A673 (cell line): ENCODE data around the gene GRID2. TPM values are rescaled to one million over a fixed set of nuclear protein-coding genes. Genes with fewer than 3 reads are reported as not detected.

Source experiments
- BruUV-seq: library from RNA; stranded (reverse); fragments of 400-500 nt; replicated peaks from 2 replicates; lab custom pipeline; 2021; lab: Mats Ljungman, UMichigan
- CTCF ChIA-PET: fragments of 300-600 bp; sonication (Branson Sonifier 250); formaldehyde crosslinking; loops from one replicate; lab custom pipeline; 2022; ENCODE audit warnings: antibody characterized with exemption; lab: Charles Lee
- POLR2A ChIA-PET: fragments of 300-600 bp; sonication (Branson Sonifier 250); formaldehyde crosslinking; loops from one replicate; lab custom pipeline; 2022; ENCODE audit warnings: antibody characterized with exemption; ENCODE audit not compliant: low non-redundant PET; lab: Charles Lee
- DNase-seq: peaks from one replicate; pipeline ENCODE4 v3.0.0-alpha.2; 2015; ENCODE audit warnings: low spot score
- H3K27ac ChIP-seq: fragments of 200-600 bp; sonication (generic); 2 replicates; pipeline ENCODE4 v1.5.1; 2016; ENCODE audit warnings: mixed run types, low read depth, mild to moderate bottlenecking, mixed read lengths, antibody characterized with exemption, low read length; ENCODE audit not compliant: poor library complexity, severe bottlenecking
- H3K27me3 ChIP-seq: fragments of 200-600 bp; sonication (generic); replicated peaks from 2 replicates; pipeline ENCODE4 v1.6.1; 2017; ENCODE audit warnings: mixed run types, low read depth, mild to moderate bottlenecking, mixed read lengths, antibody characterized with exemption, low read length; ENCODE audit not compliant: insufficient read depth, poor library complexity
- H3K36me3 ChIP-seq: fragments of 200-600 bp; sonication (generic); 2 replicates; pipeline ENCODE4 v1.6.1; 2016; ENCODE audit warnings: mixed run types, mild to moderate bottlenecking, mixed read lengths, antibody characterized with exemption, low read length; ENCODE audit not compliant: insufficient read depth, poor library complexity, severe bottlenecking
- H3K4me1 ChIP-seq: fragments of 200-600 bp; sonication (generic); 2 replicates; pipeline ENCODE4 v1.6.1; 2017; ENCODE audit warnings: mixed run types, mild to moderate bottlenecking, mixed read lengths, antibody characterized with exemption, low read length; ENCODE audit not compliant: insufficient read depth, poor library complexity, severe bottlenecking
- H3K4me3 ChIP-seq: fragments of 200-600 bp; sonication (generic); 2 replicates; pipeline ENCODE4 v1.5.1; 2016; ENCODE audit warnings: low read depth, mixed run types, mild to moderate bottlenecking, mixed read lengths, low read length; ENCODE audit not compliant: poor library complexity, severe bottlenecking
- H3K9me3 ChIP-seq: fragments of 200-600 bp; sonication (generic); 2 replicates; pipeline ENCODE4 v1.6.1; 2016; ENCODE audit warnings: mixed run types, low read depth, mild to moderate bottlenecking, mixed read lengths, antibody characterized with exemption, low read length; ENCODE audit not compliant: poor library complexity, severe bottlenecking
- EZH2 ChIP-seq: fragments of 200-600 bp; sonication (generic); IDR thresholded peaks from 2 replicates; pipeline ENCODE4 v1.6.1; 2017; ENCODE audit warnings: borderline replicate concordance, low read depth, mild to moderate bottlenecking, mixed read lengths, antibody characterized with exemption, low read length; ENCODE audit not compliant: poor library complexity, severe bottlenecking
- intact Hi-C: fragments of 100-400 bp; cut with micrococcal nuclease; formaldehyde crosslinking; loops from one replicate; pipeline ENCODE4 v1.10.0; 2022; ENCODE audit not compliant: unreplicated experiment
- total RNA-seq: library from RNA; stranded (reverse); gene quantifications from 2 replicates; pipeline ENCODE4 v1.2.3, GENCODE V29; 2021
- TF ChIP-seq, protein P1 (sequence below): fragments of 300-800, 200-600 bp; sonication (generic); conservative IDR thresholded peaks from 2 replicates; pipeline ENCODE4 v1.5.1; 2017; ENCODE audit warnings: low read depth, mild to moderate bottlenecking, antibody characterized with exemption, low read length, moderate library complexity, mixed read lengths

Gene GRID2
- total RNA-seq, 1 experiment from 2014 or later: not detected

DNA sequence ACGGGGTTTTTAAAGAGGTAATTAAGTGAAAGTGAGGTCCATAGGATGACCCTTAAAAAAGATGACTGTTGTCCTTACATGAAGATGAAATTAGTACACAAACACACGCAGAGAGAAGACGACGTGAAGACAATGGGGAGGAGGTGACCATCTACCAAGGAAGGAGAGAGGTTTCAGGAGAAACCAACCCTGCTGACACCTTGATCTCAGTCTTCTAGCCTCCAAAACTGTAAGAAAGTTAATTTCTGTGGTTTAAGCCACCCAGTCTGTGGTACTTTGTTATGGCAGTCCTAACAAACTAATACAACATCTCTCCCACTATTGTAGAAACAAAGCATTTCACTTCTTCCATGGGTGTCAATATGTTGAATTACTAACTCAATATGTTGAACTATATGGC, 1385.2 kb downstream of the GRID2 start:
- Histone ChIP-seq H3K27me3 (no peaks in the 10 kb centered on the region), H3K4me3 (no peak overlapping the region), H3K36me3 (no peaks in the 10 kb centered on the region), H3K4me1 (no peaks in the 10 kb centered on the region), H3K9me3 (no peaks in the 10 kb centered on the region), H3K27ac (no peak overlapping the region)
- intact Hi-C loops: no loop called here
- BruUV-seq: no TSS peak
- ChIA-PET CTCF (no interaction called here), POLR2A (no interaction called here)
- DNase-seq: no peak
- no peak for TF ChIP-seq EZH2
- TF ChIP-seq, protein P1, sequence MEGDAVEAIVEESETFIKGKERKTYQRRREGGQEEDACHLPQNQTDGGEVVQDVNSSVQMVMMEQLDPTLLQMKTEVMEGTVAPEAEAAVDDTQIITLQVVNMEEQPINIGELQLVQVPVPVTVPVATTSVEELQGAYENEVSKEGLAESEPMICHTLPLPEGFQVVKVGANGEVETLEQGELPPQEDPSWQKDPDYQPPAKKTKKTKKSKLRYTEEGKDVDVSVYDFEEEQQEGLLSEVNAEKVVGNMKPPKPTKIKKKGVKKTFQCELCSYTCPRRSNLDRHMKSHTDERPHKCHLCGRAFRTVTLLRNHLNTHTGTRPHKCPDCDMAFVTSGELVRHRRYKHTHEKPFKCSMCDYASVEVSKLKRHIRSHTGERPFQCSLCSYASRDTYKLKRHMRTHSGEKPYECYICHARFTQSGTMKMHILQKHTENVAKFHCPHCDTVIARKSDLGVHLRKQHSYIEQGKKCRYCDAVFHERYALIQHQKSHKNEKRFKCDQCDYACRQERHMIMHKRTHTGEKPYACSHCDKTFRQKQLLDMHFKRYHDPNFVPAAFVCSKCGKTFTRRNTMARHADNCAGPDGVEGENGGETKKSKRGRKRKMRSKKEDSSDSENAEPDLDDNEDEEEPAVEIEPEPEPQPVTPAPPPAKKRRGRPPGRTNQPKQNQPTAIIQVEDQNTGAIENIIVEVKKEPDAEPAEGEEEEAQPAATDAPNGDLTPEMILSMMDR: no peak

DNA sequence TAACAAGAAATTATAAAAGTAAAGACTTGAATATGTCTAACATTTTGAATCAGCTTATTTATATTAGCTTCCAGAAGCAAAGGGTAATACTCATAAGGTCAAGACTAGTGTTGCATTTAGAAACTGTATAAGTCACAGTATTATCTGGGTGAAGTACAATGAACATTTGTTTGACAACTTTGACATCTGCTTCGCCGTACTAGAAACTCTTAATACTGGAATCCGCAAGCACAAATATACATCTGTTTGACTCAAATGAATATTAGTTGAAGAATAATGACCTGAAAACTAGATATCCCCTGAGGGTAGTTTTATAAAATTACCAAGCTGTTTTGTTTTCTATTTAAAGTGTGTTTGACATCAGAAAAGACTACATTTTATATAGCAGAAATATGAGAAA, 1389.4 kb downstream of the GRID2 start:
- ChIA-PET POLR2A (no interaction called here), CTCF (no interaction called here)
- Histone ChIP-seq H3K27me3 (no peaks in the 10 kb centered on the region), H3K4me1 (no peaks in the 10 kb centered on the region), H3K9me3 (no peaks in the 10 kb centered on the region), H3K4me3 (no peak overlapping the region), H3K27ac (no peak overlapping the region), H3K36me3 (no peaks in the 10 kb centered on the region)
- intact Hi-C loops: no loop called here
- BruUV-seq: no TSS peak
- no peak for TF ChIP-seq EZH2
- TF ChIP-seq, protein P1: no peak
- DNase-seq: no peak

DNA sequence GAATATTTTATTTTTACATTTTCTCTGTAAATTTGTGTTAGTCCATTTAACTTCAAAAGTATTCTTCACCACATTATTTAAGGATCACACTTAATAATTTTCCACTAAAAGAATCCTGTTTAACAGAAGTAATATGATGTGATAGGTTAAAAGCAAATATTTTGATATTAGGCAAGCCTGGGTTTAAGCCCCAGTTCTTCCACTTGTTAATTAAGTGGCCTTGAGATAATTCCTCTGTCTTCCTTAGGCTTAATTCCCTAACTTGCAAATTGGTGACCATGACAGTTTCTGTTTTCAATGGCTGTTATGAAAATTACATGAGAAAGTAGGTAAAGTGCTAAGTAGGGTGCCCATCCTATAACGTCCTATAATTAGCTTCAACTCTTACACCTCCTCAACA, 1394.9 kb downstream of the GRID2 start:
- BruUV-seq: no TSS peak
- DNase-seq: no peak
- Histone ChIP-seq H3K4me3 (no peak overlapping the region), H3K27ac (no peak overlapping the region), H3K4me1 (no peaks in the 10 kb centered on the region), H3K36me3 (no peaks in the 10 kb centered on the region), H3K27me3 (no peaks in the 10 kb centered on the region), H3K9me3 (no peaks in the 10 kb centered on the region)
- TF ChIP-seq EZH2: no peak
- intact Hi-C loops: no loop called here
- ChIA-PET POLR2A (no interaction called here), CTCF (no interaction called here)

DNA sequence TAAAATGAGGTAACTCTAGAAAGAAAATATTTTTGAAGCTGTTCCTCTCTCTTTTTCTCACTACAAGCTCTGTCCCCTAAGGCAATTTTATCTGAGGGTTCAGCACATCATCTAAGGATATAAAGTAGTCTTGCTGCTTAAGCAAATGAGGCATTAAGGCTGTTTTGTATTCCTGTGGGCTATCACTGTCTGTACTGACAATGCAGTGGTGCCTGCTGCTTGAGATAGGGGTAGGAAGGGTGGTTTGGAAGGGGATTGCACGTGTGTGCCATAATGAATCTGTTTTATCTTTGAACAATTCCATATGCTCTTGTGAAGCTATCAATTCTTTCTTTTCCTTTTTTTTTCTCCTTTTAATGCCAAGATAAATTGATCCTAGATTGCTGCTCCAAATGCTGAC, 1396.8 kb downstream of the GRID2 start:
- no TSS peak for BruUV-seq
- POLR2A ChIA-PET: no interaction called here
- no peak for DNase-seq
- no peak for TF ChIP-seq EZH2
- TF ChIP-seq, protein P1: no peak
- Histone ChIP-seq H3K9me3 (no peaks in the 10 kb centered on the region), H3K36me3 (no peaks in the 10 kb centered on the region), H3K4me3 (no peak overlapping the region), H3K27ac (no peak overlapping the region), H3K27me3 (no peaks in the 10 kb centered on the region), H3K4me1 (no peaks in the 10 kb centered on the region)
- CTCF ChIA-PET: interaction anchor here (0.6 kb wide), 1 partner anchor 48 kb away, joined by 10 read pairs; no protein-coding TSS in a partner anchor
- intact Hi-C loops: no loop called here
